ACHN (cell line): ENCODE measurements around the gene ACER1.
"Not testable (repeated sequence)": the region's sequence is repeated elsewhere in the genome, so short reads cannot be mapped to it uniquely, and the experiment has no call there.

Experiments used
- DNase-seq: peaks from one replicate; pipeline ENCODE4 v3.0.0-alpha.2; 2015
- in situ Hi-C: cut with HindIII; loops from 2 replicates; pipeline ENCODE4 v1.10.0; 2017; ENCODE audit warnings: low sequenced_read_pairs, low pct_ligation_motif_present, low pct_unique_long_range_greater_than_20kb

The ACER1 gene

DNA sequence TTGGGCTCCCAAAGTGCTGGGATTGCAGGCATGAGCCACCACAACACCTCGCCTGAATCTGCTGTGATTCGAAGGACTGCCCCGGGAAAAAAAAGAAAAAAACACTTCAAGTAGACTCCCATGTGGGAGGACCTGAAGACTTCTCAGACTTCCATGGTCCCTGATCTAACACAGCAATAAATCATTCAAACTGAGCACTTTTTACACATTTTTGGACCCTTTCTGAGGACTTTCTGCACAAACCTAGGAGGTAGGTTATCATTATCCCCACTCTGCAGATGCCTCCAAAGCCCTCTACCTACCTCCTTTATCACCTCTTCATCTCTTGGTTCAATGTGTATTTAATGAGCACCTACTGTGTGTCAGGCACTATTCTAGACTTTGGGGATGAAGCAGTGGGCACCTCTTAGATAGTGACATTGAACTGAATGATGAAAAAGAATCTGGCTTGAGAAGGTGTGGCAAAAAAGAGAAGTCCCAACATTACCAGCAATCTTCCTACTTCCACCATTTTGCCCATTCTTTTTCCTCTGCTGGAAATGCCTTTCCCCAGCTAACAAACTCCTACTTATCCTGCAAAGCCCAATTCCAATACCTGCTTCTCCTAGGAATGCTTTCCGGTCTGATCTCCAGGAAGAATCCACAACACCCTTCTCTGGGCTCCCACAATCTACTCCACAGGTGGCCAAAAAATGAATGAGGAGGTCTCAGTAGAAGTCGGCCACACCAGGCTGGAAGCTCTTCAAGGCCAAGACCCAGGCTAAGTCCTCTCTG lies 26.3 kb upstream of the ACER1 start:
- in situ Hi-C loops = no loop called here
- DNase-seq = no peak

- in situ Hi-C loops = no loop called here
- no peak for DNase-seq
Observed at GRCh38 chr19:6358003-6358402, 24.6 kb upstream of the ACER1 start.

DNA sequence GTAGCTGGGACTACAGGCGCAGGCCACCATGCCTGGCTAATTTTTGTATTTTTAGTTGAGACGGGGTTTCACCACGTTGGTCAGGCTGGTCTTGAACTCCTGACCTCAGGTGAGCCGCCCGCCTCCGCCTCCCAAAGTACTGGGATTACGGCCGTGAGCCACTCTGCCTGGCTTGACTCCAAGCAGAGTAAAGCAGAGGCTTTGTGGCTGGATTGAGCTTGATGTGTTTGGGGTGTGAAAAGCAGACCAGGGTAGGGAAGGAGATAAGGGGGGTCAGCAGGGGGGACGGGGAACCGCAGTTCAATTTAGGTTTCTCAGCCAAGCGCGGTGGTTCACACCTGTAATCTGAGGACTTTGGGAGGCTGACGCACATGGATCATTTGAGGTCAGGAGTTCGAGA lies 23.8 kb upstream of the ACER1 start:
- in situ Hi-C loops = no loop called here
- DNase-seq = no peak

GRCh38 chr19:6355321-6356040 lies 22.1 kb upstream of the ACER1 start:
- in situ Hi-C loops, DNase-seq: not testable (repeated sequence)

DNA sequence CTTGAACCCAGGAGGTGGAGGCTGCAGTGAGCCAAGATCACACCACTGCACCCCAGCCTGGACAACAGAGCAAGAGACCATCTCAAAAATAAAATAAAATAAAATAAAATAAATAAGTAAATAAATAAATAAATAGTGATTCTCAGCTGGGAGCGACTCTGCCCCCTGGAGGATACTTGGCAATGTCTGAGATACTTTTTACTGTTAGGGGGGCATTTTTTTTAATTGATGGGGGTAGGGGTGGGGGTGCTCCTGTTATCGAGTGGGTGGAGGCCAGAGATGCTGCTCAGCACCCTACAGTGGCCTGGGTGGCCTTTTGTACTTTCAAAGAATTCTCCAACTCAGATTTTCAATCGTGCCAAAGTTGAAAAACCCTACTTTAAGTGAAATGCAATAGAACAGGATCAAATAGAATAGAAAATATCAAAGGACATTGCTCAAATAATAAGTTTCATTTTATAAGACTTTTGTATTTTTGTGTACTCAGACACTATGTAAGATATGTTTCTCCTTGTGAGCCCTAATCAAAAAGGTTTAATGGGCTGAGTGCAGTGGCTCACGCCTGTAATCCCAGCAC lies 20.8 kb upstream of the ACER1 start:
- in situ Hi-C loops = no loop called here

DNA sequence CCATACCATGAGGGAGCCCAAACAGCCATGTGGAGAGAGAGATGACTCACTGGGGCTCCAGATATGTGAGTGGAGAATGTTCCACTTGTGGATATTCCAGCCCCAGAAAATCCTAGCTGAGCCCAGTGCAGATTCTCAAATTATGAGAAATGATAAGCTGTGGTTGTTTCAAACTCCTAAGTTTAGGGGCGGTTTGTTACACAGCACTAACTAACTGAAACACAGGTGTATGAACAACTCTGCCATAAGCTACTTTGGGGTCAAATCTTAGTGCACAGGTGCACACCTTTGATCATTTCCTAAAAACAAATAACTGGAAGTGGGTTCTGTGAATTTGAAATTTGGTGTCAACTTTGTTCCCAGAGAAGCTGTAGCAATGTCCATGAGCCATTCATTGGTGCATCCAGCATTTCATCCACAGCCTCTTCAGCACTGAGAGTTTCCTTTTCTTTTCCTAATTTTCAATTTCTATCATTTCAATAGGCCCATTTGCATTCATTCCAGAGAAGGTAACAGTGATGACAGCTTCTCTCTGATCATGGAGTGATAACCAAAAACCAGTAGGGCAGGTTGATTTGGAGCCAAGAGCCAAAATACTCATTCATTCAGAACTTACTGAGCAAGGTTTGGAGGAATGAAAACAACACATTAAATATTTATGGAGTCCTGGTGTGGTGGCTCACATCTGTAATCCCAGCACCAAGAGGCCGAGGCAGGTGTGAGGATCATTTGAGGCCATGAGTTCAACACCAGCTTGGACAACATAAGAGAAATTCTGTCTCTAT lies 19.2 kb upstream of the ACER1 start:
- in situ Hi-C loops = no loop called here
- no peak for DNase-seq

More for the DNA sequence above, 20.8 kb upstream of the ACER1 start:
- peak; percentile 29 for DNase-seq

DNA sequence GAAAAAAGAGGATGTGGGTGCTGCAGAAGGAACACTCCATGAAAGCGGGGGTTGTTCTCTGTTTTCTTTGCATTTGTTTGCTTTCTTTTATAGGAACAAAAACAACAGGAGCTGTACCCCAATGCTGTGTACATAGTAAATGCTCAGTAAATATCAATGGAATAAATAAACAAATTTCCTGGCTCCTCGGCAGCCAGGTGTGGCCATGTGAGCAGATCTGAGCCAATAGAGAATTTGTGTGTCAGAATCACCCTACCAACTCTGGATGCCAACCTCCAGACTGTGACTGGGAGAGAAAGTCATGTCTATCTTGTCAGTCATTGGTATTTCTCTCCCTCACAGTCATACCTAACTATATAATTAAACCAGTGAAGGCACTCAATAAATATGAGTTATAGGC lies 17.3 kb upstream of the ACER1 start:
- in situ Hi-C loops = no loop called here
- DNase-seq = no peak

- in situ Hi-C loops, DNase-seq: not testable (repeated sequence)
Observed at GRCh38 chr19:6349271-6349670, 15.9 kb upstream of the ACER1 start.

DNA sequence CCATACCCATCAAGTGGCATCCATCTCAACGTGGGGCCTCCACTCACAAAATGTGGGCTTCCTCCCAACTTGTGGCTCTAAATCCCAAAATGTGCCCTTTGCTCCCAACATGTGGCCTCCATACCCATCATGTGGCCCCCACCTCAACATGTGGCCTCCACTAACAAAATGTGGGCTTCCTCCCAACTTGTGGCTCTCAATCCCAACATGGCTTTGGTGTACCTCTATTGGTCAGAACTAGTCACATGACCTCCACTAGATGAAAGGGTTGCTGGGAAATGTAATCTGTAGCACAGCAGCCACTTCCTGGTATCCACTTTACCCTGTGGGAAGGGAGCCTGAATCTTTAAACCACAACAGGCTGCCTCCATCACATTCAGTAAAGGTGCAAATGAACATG lies 10.1 kb upstream of the ACER1 start:
- DNase-seq = no peak
- in situ Hi-C loops = no loop called here

DNA sequence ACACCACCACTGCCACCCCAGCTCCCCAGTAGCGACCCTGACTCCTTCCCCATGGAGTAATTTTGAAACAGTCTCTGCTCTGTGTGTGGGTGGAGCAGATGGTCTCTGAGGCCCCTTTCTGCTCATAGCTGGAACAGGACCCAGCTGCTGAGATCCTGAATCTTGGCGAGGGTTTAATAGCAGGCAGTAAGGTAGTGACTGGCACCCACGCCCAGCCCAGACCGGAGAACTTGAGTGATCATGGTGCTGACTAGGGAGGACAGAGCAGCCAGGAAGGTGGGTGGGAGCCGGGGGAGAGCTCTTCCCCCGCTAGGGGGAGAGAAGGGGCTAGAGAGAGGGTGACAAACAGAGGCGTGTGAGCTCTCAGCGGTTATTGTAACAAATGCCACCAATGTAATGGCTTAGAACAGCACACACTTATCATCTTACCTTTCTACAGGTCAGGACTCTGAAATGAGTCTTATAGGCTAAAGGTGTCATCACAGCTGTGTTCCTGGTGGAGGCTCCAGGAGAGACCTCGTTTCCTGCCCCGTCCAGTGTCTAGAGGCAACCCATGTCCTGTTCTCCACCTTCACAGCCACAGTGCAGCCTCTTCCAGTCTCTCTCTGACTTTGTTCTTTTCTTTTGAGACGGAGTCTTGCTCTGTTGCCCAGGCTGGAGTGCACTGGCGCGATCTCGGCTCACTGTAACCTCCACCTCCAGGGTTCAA lies 7.2 kb upstream of the ACER1 start:
- in situ Hi-C loops = no loop called here
- no peak for DNase-seq

GRCh38 chr19:6334490-6335285 lies 1.3 kb upstream of the ACER1 start:
- DNase-seq = no peak
- in situ Hi-C loops = no loop called here

DNA sequence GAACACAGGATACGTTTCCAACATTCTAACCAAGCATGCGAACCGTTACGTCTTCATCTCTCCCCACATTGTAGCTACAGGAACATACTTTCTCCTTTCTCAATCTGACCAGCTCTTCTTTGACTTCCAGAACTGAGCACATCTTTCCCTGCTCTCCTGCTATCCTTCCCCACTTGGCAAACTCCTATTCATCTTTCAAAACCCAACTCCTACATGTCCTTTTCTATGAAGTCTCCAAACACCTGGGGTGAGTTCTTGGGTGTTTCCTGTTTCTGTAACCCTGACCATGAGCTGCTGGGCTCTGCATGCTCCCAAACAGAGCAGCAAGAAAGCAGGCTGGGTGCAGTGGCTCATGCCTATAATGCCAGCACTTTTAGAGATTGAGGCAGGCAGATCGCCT lies 6.6 kb downstream of the ACER1 start:
- in situ Hi-C loops = no loop called here
- no peak for DNase-seq

DNA sequence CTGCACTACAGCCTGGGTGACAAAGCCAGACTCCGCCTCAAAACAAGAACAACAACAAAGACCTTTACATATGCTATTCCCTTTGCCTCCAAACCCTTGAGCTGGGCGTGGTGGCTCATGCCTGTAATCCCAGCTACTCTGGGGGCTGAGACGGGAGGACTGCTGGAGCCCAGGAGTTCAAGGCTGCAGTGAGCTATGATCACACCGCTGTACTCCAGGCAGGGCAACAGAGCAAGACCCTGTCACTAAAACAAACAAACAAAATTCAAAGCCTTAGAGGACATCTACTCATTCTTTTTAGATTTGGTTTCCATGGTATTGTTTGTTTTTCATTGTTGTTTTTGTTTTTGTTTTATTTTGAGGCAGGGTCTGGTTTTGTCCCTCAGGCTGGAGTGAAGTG lies 7.8 kb downstream of the ACER1 start:
- DNase-seq = no peak
- in situ Hi-C loops = no loop called here

DNA sequence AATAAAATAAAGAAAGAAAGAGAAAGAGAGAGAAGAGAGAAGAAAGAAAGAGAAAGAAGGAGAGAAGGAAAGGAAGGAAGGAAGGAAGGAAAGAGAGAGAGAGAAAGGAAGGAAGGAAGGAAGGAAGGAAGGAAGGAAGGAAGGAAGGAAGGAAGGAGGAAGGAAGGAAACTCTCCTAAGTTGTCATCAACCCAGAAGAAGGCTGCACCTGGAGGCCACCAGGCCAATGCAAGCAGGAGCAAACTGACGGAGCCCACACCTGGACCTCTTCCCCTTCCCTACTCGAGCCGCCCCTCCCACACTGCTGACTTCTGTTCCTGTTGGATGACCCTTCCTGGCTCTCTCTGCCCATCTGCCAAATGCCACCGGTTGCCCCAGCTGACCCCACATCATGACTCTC lies 8.7 kb downstream of the ACER1 start:
- no peak for DNase-seq
- in situ Hi-C loops = no loop called here

- in situ Hi-C loops = no loop called here
- no peak for DNase-seq
Observed at GRCh38 chr19:6322284-6322683, 11.1 kb downstream of the ACER1 start.

GRCh38 chr19:6319376-6319775 lies 14.0 kb downstream of the ACER1 start:
- in situ Hi-C loops = no loop called here
- DNase-seq = no peak

- in situ Hi-C loops = no loop called here
- no peak for DNase-seq
Observed at GRCh38 chr19:6318772-6319171, 14.6 kb downstream of the ACER1 start.

DNA sequence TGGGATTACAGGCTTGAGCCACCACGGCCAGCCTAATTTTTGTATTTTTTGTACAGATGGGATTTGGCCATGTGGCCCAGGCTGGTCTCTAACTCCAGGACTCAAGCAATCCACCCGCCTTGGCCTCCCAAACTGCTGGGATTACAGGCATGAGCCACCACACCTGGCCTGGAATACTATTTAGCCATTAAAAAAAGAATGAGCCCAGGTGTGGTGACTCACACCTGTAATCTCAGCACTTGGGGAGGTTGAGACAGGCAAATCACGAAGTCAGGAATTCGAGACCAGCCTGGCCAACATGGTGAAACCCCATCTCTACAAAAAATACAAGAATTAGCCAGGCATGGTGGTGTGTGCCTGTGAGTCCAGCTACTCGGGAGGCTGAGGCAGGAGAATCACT lies 17.8 kb downstream of the ACER1 start:
- in situ Hi-C loops, DNase-seq: not testable (repeated sequence)
